HG03175 (cell line): ENCODE results near the gene RPTN.

Experiments used
- ATAC-seq: cut with Tn5 transposase; IDR thresholded peaks from one replicate; pipeline ENCODE4 v1.9.1; 2021; ENCODE audit warnings: mild to moderate bottlenecking, moderate library complexity; ENCODE audit not compliant: unreplicated experiment

The RPTN gene, protein sequence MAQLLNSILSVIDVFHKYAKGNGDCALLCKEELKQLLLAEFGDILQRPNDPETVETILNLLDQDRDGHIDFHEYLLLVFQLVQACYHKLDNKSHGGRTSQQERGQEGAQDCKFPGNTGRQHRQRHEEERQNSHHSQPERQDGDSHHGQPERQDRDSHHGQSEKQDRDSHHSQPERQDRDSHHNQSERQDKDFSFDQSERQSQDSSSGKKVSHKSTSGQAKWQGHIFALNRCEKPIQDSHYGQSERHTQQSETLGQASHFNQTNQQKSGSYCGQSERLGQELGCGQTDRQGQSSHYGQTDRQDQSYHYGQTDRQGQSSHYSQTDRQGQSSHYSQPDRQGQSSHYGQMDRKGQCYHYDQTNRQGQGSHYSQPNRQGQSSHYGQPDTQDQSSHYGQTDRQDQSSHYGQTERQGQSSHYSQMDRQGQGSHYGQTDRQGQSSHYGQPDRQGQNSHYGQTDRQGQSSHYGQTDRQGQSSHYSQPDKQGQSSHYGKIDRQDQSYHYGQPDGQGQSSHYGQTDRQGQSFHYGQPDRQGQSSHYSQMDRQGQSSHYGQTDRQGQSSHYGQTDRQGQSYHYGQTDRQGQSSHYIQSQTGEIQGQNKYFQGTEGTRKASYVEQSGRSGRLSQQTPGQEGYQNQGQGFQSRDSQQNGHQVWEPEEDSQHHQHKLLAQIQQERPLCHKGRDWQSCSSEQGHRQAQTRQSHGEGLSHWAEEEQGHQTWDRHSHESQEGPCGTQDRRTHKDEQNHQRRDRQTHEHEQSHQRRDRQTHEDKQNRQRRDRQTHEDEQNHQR

GRCh38 chr1:152159144-152159543 lies at the start of gene RPTN:
RPTN (minus strand) TSS chr1:152159228; CDS start chr1:152157889, 1,339 bp downstream.
- ATAC-seq = no peak

- no peak for ATAC-seq
Measured at GRCh38 chr1:152198982-152199381, 40.0 kb upstream of the RPTN start.

DNA sequence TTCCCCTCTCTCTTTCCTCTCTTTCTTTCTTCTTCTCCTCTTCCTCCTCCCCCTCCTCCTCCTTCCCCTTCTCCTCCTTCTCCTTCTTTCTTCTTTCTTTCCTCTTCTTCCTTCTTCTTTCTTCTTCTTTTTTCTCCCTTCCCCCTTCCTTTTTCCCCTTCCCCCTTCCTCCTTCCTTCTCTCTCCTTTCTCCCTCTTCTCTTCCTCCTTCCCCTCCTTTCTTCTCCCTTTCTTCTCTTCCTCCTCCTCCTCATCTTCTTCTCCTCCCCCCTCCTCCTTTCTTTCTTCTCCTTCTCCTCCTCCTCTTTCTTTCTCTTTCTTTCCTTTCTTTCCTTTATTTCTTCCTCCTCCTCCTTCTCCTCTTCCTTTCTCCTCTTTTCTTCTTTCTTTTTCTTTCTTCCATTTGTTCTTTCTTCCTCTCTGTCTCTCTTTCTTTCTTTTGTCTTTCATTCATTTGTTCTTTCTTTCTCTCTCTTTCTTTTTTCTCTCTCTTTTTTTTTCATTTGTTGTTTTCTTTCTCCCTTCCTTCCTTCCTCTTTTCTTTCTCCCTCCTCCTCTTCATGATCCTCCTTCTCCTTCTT lies 38.4 kb upstream of the RPTN start:
- ATAC-seq = no peak

DNA sequence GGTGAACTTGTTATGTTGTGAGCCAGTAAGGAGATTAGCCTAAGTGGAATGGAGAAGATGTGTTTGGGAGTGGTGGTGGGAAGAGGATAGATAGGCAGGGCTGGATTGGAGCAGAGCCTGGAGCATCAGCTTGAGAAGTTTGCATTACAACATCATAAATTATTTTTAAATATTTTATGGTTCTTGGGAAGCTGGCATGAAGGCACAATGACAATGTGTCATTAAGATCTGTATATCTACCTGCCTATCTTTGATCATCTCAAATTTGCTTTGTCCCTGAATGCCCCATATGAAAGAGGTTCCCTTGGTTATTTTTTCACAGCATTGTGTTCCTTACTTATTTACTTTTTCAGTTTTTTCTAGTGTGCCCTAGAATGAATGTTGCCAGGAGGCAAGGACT lies 32.7 kb upstream of the RPTN start:
- no peak for ATAC-seq

- ATAC-seq = no peak
Measured at GRCh38 chr1:152191260-152191659, 32.2 kb upstream of the RPTN start.

GRCh38 chr1:152190589-152190988 lies 31.6 kb upstream of the RPTN start:
- no peak for ATAC-seq

- ATAC-seq = no peak
Measured at GRCh38 chr1:152189657-152190442, 30.8 kb upstream of the RPTN start.

GRCh38 chr1:152188673-152189591 lies 29.9 kb upstream of the RPTN start:
- no peak for ATAC-seq

- no peak for ATAC-seq
Measured at GRCh38 chr1:152186556-152187285, 27.7 kb upstream of the RPTN start.

DNA sequence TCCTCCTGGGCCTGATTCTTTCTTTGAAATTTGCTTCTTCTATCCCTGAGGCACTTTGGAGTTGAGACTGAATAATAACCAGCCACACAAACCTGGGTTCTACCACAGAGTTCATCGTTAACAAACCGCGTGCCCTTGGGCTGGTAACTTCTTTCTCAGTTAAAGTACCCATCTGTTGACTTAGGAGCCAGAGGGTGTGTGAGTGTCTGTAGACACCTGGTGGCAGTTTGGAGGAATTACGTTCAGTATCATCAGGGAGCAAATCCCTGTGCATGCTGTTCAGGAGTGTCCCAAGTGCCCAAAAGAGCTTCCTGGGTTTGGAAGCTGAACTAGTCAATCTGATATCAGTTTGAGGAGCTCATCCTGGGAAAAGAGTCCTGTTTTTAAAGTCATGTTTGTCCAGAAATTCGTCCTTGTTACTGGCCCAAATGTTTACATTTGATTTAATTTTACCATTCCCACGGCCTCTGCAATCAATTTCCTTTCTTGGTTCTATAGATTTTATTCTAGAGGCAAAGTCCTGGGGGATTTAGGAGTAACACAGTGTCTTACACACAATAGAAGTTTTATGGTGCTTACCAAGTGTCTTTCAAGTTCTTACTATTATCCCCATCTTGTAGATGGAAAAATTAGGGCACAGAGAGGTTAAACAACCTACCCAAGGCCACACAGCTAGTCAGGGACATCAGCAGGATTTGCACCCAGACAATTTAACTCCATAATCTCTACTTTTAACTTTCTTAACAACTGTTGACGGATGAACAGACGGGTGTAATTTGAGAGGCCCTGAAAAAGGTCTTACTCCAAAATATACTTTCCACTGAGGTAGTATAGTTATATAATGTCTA lies 26.7 kb upstream of the RPTN start:
- peak; percentile 52 for ATAC-seq

- ATAC-seq = no peak
Measured at GRCh38 chr1:152182944-152183361, 23.9 kb upstream of the RPTN start.

- ATAC-seq = no peak
Measured at GRCh38 chr1:152182431-152182830, 23.4 kb upstream of the RPTN start.

DNA sequence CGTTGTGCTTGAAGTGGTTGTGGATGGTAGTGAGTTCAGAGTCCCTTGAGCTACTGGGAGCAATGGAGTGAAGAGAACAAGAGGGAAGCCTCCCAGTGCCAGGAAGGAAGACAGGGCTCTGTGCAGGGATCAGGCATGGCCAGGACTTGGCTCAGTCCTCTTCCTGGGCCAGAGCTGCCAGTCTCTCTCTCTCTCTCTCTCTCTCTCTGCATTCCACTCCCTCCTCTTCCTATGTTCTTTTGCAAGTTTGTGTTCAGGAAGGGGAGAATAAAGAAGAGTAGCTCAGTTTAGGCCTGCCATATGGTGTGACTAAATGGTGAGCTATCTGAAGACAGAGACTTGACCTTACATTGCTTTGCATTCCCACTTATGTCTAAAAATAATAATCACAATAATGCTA lies 20.5 kb upstream of the RPTN start:
- no peak for ATAC-seq

DNA sequence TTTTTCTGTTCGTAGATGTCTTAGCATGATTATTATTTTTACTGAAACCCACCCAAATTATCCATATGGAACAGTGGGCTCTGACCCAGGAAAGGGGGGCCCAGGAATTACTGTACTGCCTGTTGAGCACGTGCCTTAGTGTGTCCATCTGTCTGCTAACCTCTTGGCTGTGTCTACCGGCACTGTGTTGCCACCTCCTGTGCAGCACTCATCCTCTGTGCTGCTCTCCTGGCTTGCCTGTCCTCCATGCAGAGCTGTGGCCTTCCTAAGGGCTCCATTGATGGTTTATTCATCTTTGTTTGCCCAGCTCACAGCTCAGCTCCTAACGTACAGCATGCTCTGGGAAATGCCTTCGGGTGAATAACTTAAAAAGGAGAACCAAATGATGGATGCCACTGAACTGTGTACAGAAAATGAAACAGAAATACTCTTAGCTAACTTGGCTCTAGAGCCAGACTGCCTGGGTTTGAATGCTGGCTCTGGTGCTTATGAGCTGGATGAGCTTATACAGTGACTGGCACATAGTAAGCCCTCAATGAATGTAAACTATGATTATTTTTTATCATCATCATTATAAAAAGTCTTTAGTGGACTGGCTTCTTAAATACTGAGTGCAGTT lies 11.4 kb upstream of the RPTN start:
- ATAC-seq = no peak

GRCh38 chr1:152169366-152170025 lies 10.5 kb upstream of the RPTN start:
- no peak for ATAC-seq

- ATAC-seq = no peak
Measured at GRCh38 chr1:152168535-152168868, 9.5 kb upstream of the RPTN start.

GRCh38 chr1:152167835-152168534 lies 9.0 kb upstream of the RPTN start:
- ATAC-seq = no peak
